Measurements from ENCODE around the gene PCMTD2. TPM values are rescaled to one million over a fixed set of nuclear protein-coding genes. Genes with fewer than 3 reads are reported as not detected.
"Not testable (repeated sequence)": the region's sequence is repeated elsewhere in the genome, so short reads cannot be mapped to it uniquely, and the experiment has no call there.

The PCMTD2 gene
- total RNA-seq, 4 donors from 2014 or later: 34.5 to 90.8 (median 46.9) TPM

GRCh38 chr20:64278317-64278681 is 22.8 kb downstream of the PCMTD2 start:
- Histone ChIP-seq H3K4me1 (no peaks in the 10 kb centered on the region), H3K9me3 (no peaks in the 10 kb centered on the region), H3K27me3 (no peaks in the 10 kb centered on the region), H3K27ac (no peak overlapping the region), H3K36me3 (peaks cover 0 to 7% (median 0%) of the 10 kb centered on the region in 3 donors), H3K4me3 (no peak overlapping the region)
- no peak for DNase-seq
- TF ChIP-seq CTCF (IDR thresholded peaks at IDR 0.05) (no peak), POLR2A (IDR thresholded peaks at IDR 0.05) (no peak)

GRCh38 chr20:64279826-64280459 is 24.4 kb downstream of the PCMTD2 start:
- no peak for DNase-seq
- Histone ChIP-seq H3K9me3 (no peaks in the 10 kb centered on the region), H3K27me3 (no peaks in the 10 kb centered on the region), H3K36me3 (no peaks in the 10 kb centered on the region), H3K4me1 (no peaks in the 10 kb centered on the region), H3K4me3 (no peak overlapping the region), H3K27ac (no peak overlapping the region)
- TF ChIP-seq CTCF (IDR thresholded peaks at IDR 0.05): no peak
- no peak for TF ChIP-seq POLR2A (IDR thresholded peaks at IDR 0.05)

- H3K27ac ChIP-seq: no peak overlapping the region
- no peak for TF ChIP-seq CTCF (IDR thresholded peaks at IDR 0.05)
- H3K4me1 ChIP-seq: no peaks in the 10 kb centered on the region
- DNase-seq: no peak
- no peak overlapping the region for H3K4me3 ChIP-seq
- no peaks in the 10 kb centered on the region for H3K36me3 ChIP-seq
- no peaks in the 10 kb centered on the region for H3K27me3 ChIP-seq
- no peaks in the 10 kb centered on the region for H3K9me3 ChIP-seq
Observed at GRCh38 chr20:64280460-64280843, 24.9 kb downstream of the PCMTD2 start.

- H3K27me3 ChIP-seq: no peaks in the 10 kb centered on the region
Observed at GRCh38 chr20:64283646-64284045, 28.1 kb downstream of the PCMTD2 start.

GRCh38 chr20:64285579-64286446 is 30.3 kb downstream of the PCMTD2 start:
- peak; percentile 9 to 81 (median 55) for TF ChIP-seq CTCF (IDR thresholded peaks at IDR 0.05)
- peak in 2 of 3 donors; percentile 38 to 70 for DNase-seq
- H3K9me3 ChIP-seq, H3K4me1 ChIP-seq, H3K4me3 ChIP-seq, H3K27ac ChIP-seq, H3K27me3 ChIP-seq, H3K36me3 ChIP-seq: not testable (repeated sequence)

More at GRCh38 chr20:64283646-64284045, 28.1 kb downstream of the PCMTD2 start:
- DNase-seq: no peak
- H3K9me3 ChIP-seq: peaks cover 0 to 8% (median 2%) of the 10 kb centered on the region in 4 donors
- H3K27ac ChIP-seq: no peak overlapping the region
- H3K4me1 ChIP-seq: no peaks in the 10 kb centered on the region
- no peaks in the 10 kb centered on the region for H3K36me3 ChIP-seq
- TF ChIP-seq POLR2A (IDR thresholded peaks at IDR 0.05) (no peak), CTCF (IDR thresholded peaks at IDR 0.05) (no peak)
- H3K4me3 ChIP-seq: no peak overlapping the region

- H3K27me3 ChIP-seq, H3K9me3 ChIP-seq, H3K27ac ChIP-seq, H3K4me1 ChIP-seq, DNase-seq, H3K4me3 ChIP-seq, H3K36me3 ChIP-seq: not testable (repeated sequence)
Observed at GRCh38 chr20:64286447-64287263, 31.1 kb downstream of the PCMTD2 start.

- H3K4me1 ChIP-seq, H3K36me3 ChIP-seq, H3K9me3 ChIP-seq, H3K4me3 ChIP-seq, H3K27ac ChIP-seq, DNase-seq, H3K27me3 ChIP-seq: not testable (repeated sequence)
Observed at GRCh38 chr20:64287264-64287590, 31.7 kb downstream of the PCMTD2 start.

- not testable (repeated sequence) for H3K4me3 ChIP-seq, H3K27ac ChIP-seq, H3K27me3 ChIP-seq, DNase-seq, H3K4me1 ChIP-seq, H3K9me3 ChIP-seq, H3K36me3 ChIP-seq
Observed at GRCh38 chr20:64292167-64292566, 36.6 kb downstream of the PCMTD2 start.

GRCh38 chr20:64303086-64303485 is 47.5 kb downstream of the PCMTD2 start:
- DNase-seq, H3K4me1 ChIP-seq, H3K9me3 ChIP-seq, H3K4me3 ChIP-seq, H3K27me3 ChIP-seq, H3K36me3 ChIP-seq, H3K27ac ChIP-seq: not testable (repeated sequence)
